SJCRH30 (cell line): ENCODE measurements around the gene TASOR2. TPM values are rescaled to one million over a fixed set of nuclear protein-coding genes. Genes with fewer than 3 reads are reported as not detected.

ENCODE experiments used
- DNase-seq, 2 experiments: peaks; one replicate each; pipeline ENCODE4 v3.0.0-alpha.2; 2015 to 2020
- H3K27ac ChIP-seq: fragments of 250-450 bp; sonication (Bioruptor Pico); 2 replicates; pipeline ENCODE4 v1.5.1; 2020; ENCODE audit warnings: mild to moderate bottlenecking, moderate library complexity
- H3K27me3 ChIP-seq: fragments of 250-450 bp; sonication (Bioruptor Pico); 2 replicates; pipeline ENCODE4 v1.5.1; 2020; ENCODE audit warnings: mild to moderate bottlenecking, moderate library complexity
- H3K36me3 ChIP-seq: fragments of 250-450 bp; sonication (Bioruptor Pico); 2 replicates; pipeline ENCODE4 v1.5.1; 2020; ENCODE audit warnings: mild to moderate bottlenecking, moderate library complexity
- H3K4me1 ChIP-seq: fragments of 250-450 bp; sonication (Bioruptor Pico); 2 replicates; pipeline ENCODE4 v1.5.1; 2020; ENCODE audit warnings: mild to moderate bottlenecking, moderate library complexity
- H3K4me3 ChIP-seq: fragments of 250-450 bp; sonication (Bioruptor Pico); 2 replicates; pipeline ENCODE4 v1.5.1; 2020; ENCODE audit warnings: mild to moderate bottlenecking, moderate library complexity
- H3K9me3 ChIP-seq: fragments of 250-450 bp; sonication (Bioruptor Pico); replicated peaks from 2 replicates; pipeline ENCODE4 v1.5.1; 2020; ENCODE audit warnings: mild to moderate bottlenecking, moderate library complexity
- total RNA-seq: library from RNA; depleted of rRNA; stranded (reverse); fragments of >200 nt; shearing (Covaris generic); gene quantifications from 2 replicates; pipeline ENCODE4 v1.2.3, GENCODE V29; 2014; rRNA removed

Gene TASOR2
- total RNA-seq, 1 experiment from 2014 or later = 73.8 TPM

- H3K27me3 ChIP-seq = no peaks in the 10 kb centered on the region
- H3K9me3 ChIP-seq = no peaks in the 10 kb centered on the region
- peaks cover 19% of the 10 kb centered on the region for H3K36me3 ChIP-seq
- no peak overlapping the region for H3K27ac ChIP-seq
- DNase-seq = no peak
- H3K4me3 ChIP-seq = no peak overlapping the region
- no peaks in the 10 kb centered on the region for H3K4me1 ChIP-seq
Measured at GRCh38 chr10:5730766-5731165, 46.1 kb downstream of the TASOR2 start.

GRCh38 chr10:5731559-5731958 is 46.9 kb downstream of the TASOR2 start:
- Histone ChIP-seq H3K4me3 (no peak overlapping the region), H3K4me1 (no peaks in the 10 kb centered on the region), H3K36me3 (peaks cover 19% of the 10 kb centered on the region), H3K9me3 (no peaks in the 10 kb centered on the region), H3K27me3 (no peaks in the 10 kb centered on the region), H3K27ac (no peak overlapping the region)
- no peak for DNase-seq

- peaks cover 19% of the 10 kb centered on the region for H3K36me3 ChIP-seq
- H3K4me3 ChIP-seq = no peak overlapping the region
- DNase-seq = no peak
- H3K9me3 ChIP-seq = no peaks in the 10 kb centered on the region
- no peak overlapping the region for H3K27ac ChIP-seq
- no peaks in the 10 kb centered on the region for H3K27me3 ChIP-seq
- H3K4me1 ChIP-seq = no peaks in the 10 kb centered on the region
Measured at GRCh38 chr10:5732141-5732540, 47.5 kb downstream of the TASOR2 start.

Other genes with a start within 250 kb of the TASOR2 start
- not detected in 2 replicates for gene CALML5, start 185.3 kb upstream of the TASOR2 start, total RNA-seq
- gene CALML3, start 159.9 kb upstream of the TASOR2 start, total RNA-seq = not detected in 2 replicates
- 1.2 and 1.3 TPM in 2 replicates for gene ASB13, start 18.2 kb upstream of the TASOR2 start, total RNA-seq
- 283 and 291 TPM in 2 replicates for gene GDI2, start 128.6 kb downstream of the TASOR2 start, total RNA-seq
- 2.9 and 5.6 TPM in 2 replicates for gene ANKRD16, start 205.1 kb downstream of the TASOR2 start, total RNA-seq
- gene FBH1, start 205.4 kb downstream of the TASOR2 start, total RNA-seq = 32.8 and 38.4 TPM in 2 replicates